Measurements from ENCODE around the gene HBEGF.

Gene HBEGF

DNA sequence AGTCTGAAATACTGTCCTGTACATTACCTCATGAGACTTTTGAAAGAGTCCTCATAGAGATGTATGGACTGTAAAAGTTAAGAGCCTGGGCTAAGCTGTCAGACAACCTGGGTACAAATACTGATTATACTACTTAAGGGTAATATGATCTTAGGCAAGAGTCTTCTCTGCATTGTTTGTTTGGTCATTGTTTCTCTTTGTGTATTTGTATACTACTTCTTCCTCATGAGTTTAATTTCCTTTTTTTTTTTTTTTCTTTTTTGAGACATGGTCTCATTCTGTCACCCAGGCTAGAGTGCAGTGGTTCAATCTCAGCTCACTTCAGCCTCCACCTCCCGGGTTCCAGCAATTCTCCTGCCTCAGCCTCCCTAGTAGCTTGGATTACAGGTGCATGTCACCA is 40.9 kb downstream of the HBEGF start:
- peaks cover 28% of the 10 kb centered on the region for H3K4me1 ChIP-seq (ENCODE audit: control insufficient read depth, insufficient read depth, low read length, unreplicated experiment)
- no peak overlapping the region for H3K4me3 ChIP-seq (ENCODE audit: low read depth, low read length)
- H3K79me2 ChIP-seq (ENCODE audit: control insufficient read depth, insufficient read depth, low read length, unreplicated experiment) = peaks cover 23% of the 10 kb centered on the region
- no peak overlapping the region for H3K27ac ChIP-seq (ENCODE audit: low read depth, low read length)
- 0 out of 2 replicates have a peak, but pooled peaks cover 2% of the 10 kb centered on the region for H3K36me3 ChIP-seq (ENCODE audit: insufficient read depth, low read length)
- H2AFZ ChIP-seq (ENCODE audit: low read length, unreplicated experiment) = no peak overlapping the region
- no peaks in the 10 kb centered on the region for H3K27me3 ChIP-seq (ENCODE audit: insufficient read depth, low read length)

DNA sequence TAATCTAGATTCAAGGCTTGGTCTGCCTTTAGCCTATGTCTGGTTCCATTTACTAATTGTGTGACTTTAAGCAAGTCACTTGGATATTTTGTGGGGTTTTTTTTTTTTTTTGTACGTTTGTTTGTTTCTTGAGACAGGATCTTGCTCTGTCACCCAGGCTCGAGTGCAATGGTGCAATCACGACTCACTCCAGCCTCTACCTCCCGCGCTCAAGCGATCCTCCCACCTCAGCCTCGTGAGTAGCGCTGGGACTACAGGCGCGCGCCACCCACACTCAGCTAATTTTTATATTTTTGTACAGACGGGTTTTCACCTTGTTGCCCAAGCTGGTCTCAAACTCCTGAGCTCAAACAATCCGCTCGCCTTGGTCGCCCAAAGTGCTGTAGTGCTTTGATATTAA is 42.4 kb downstream of the HBEGF start:
- peaks cover 30% of the 10 kb centered on the region for H3K4me1 ChIP-seq (ENCODE audit: control insufficient read depth, insufficient read depth, low read length, unreplicated experiment)
- H3K36me3 ChIP-seq (ENCODE audit: insufficient read depth, low read length) = 0 out of 2 replicates have a peak, but pooled peaks cover 5% of the 10 kb centered on the region
- no peaks in the 10 kb centered on the region for H3K27me3 ChIP-seq (ENCODE audit: insufficient read depth, low read length)
- no peak overlapping the region for H2AFZ ChIP-seq (ENCODE audit: low read length, unreplicated experiment)
- no peak overlapping the region for H3K27ac ChIP-seq (ENCODE audit: low read depth, low read length)
- no peak overlapping the region for H3K4me3 ChIP-seq (ENCODE audit: low read depth, low read length)
- peaks cover 32% of the 10 kb centered on the region for H3K79me2 ChIP-seq (ENCODE audit: control insufficient read depth, insufficient read depth, low read length, unreplicated experiment)

DNA sequence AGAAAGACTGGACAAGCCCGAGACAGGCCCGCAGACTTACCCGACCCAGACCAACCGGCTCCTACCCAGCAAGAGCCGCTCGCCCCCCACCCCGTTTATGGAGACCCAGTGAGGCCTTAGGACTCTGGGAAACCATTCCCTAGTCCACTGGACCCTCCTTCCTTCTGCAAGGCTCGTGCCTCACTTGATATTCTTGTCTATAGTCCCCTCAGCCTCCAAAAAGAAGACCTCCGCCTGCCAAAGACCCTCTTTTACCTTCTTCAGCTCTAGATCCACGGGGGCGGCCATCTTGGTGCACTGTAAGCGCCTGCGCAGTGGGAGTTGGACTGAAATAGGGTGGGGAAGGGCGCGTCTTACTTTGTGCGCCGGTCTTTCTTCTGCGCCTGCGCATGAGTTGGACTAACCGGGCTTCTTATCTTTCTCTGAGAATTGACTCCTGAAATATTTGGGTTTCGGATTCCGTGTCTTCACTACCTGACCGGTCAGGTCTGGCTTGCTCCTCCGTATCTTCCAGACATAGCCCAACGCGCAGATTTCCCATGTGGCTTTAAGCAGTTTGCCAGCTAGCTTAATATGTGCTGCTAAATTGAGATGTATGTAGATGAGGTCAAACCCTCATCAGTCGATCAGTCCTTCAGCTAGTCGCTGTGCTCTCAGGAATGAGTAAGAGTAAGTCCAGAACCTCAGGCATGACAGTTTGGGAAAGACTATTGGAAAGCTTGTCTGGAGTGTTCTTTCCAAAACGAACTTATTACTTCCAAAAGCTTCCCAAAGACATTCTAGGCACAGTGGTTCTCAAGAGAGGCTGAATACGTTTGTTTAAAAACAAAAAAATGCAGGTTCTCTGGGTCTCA is 43.4 kb downstream of the HBEGF start, which contains the start of gene PFDN1:
TSS of gene PFDN1 (minus strand) at position 316 of the 854 bp plus-strand sequence. CDS start at position 288, 28 bp downstream.
- Histone ChIP-seq H2AFZ (ENCODE audit: low read length, unreplicated experiment) (peak within 1 kb of the TSS; percentile 80), H3K4me3 (ENCODE audit: low read depth, low read length) (peak within 1 kb of the TSS; percentile 87), H3K36me3 (ENCODE audit: insufficient read depth, low read length) (0 out of 2 replicates have a peak, but pooled peaks cover 5% of the 10 kb centered on the region), H3K4me1 (ENCODE audit: control insufficient read depth, insufficient read depth, low read length, unreplicated experiment) (peaks cover 39% of the 10 kb centered on the region), H3K79me2 (ENCODE audit: control insufficient read depth, insufficient read depth, low read length, unreplicated experiment) (peaks cover 32% of the 10 kb centered on the region), H3K27ac (ENCODE audit: low read depth, low read length) (peak within 1 kb of the TSS; percentile 77), H3K27me3 (ENCODE audit: insufficient read depth, low read length) (no peaks in the 10 kb centered on the region)

DNA sequence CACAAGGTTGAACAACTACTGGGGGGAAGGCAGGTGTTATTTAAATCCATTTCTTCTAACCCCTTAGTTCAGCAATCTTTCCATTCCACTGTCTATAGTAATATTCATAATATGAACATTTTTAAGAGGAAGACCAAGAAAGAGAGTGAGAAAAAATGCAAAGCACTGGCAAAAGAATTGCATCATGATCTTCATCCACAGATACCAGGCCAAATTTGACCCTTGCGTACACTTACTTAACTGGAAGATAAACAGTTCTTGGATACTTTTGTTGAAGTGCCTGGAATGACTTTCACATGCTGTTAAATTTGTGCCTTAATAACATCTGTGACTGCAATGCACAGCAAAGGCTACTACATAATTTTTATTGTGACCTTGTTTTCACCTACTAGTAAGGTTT is 45.3 kb downstream of the HBEGF start:
- 0 out of 2 replicates have a peak, but pooled peaks cover 5% of the 10 kb centered on the region for H3K36me3 ChIP-seq (ENCODE audit: insufficient read depth, low read length)
- peaks cover 49% of the 10 kb centered on the region for H3K79me2 ChIP-seq (ENCODE audit: control insufficient read depth, insufficient read depth, low read length, unreplicated experiment)
- H3K4me3 ChIP-seq (ENCODE audit: low read depth, low read length) = peak overlapping the region; percentile 9; the same call in 1 of the 2 replicates
- no peak overlapping the region for H3K27ac ChIP-seq (ENCODE audit: low read depth, low read length)
- H3K27me3 ChIP-seq (ENCODE audit: insufficient read depth, low read length) = no peaks in the 10 kb centered on the region
- no peak overlapping the region for H2AFZ ChIP-seq (ENCODE audit: low read length, unreplicated experiment)
- peaks cover 58% of the 10 kb centered on the region for H3K4me1 ChIP-seq (ENCODE audit: control insufficient read depth, insufficient read depth, low read length, unreplicated experiment)

DNA sequence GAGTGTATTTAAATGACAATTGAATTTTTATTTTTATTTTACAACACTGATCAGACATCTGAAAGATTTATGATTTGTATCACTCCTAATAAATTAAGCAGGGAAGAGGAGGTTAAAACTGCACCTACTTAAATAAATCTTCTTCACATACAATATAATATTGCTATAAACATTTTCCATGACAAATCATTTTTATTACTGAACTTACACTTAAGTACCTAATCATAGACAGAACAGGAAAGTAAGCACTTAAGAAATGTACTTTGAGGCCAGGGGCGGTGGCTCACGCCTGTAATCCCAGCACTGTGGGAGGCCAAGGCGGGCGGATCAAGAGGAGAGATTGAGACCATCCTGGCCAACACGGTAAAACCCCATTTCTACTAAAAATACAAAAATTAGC is 47.3 kb downstream of the HBEGF start:
- Histone ChIP-seq H2AFZ (ENCODE audit: low read length, unreplicated experiment) (no peak overlapping the region), H3K4me1 (ENCODE audit: control insufficient read depth, insufficient read depth, low read length, unreplicated experiment) (peaks cover 77% of the 10 kb centered on the region), H3K36me3 (ENCODE audit: insufficient read depth, low read length) (0 out of 2 replicates have a peak, but pooled peaks cover 5% of the 10 kb centered on the region), H3K4me3 (ENCODE audit: low read depth, low read length) (no peak overlapping the region), H3K27me3 (ENCODE audit: insufficient read depth, low read length) (no peaks in the 10 kb centered on the region), H3K27ac (ENCODE audit: low read depth, low read length) (peak overlapping the region; percentile 87), H3K79me2 (ENCODE audit: control insufficient read depth, insufficient read depth, low read length, unreplicated experiment) (peaks cover 64% of the 10 kb centered on the region)

DNA sequence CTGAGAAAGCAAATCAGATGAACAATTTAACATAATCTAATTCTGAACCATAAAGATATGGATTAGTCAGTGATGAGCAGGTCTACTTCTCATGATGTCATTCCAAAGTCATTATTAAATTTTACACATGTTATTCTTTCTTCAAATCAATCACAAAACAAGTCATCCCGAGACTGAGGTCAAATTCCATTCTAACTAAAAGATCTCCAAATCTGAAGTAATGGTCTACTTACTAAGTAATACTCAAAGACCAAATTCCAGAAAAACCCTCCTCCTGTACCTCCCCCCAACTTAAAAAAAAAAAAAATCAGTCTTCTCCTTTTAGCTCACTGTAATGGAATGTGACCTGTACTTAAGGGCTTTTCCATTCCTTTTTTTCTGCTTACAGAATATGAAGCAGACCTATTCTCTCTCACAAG is 48.2 kb downstream of the HBEGF start:
- Histone ChIP-seq H3K36me3 (ENCODE audit: insufficient read depth, low read length) (0 out of 2 replicates have a peak, but pooled peaks cover 5% of the 10 kb centered on the region), H3K4me3 (ENCODE audit: low read depth, low read length) (peak overlapping the region; percentile 25; the same call in 1 of the 2 replicates), H2AFZ (ENCODE audit: low read length, unreplicated experiment) (no peak overlapping the region), H3K27me3 (ENCODE audit: insufficient read depth, low read length) (no peaks in the 10 kb centered on the region), H3K4me1 (ENCODE audit: control insufficient read depth, insufficient read depth, low read length, unreplicated experiment) (peaks cover 82% of the 10 kb centered on the region), H3K27ac (ENCODE audit: low read depth, low read length) (peak overlapping the region; percentile 87), H3K79me2 (ENCODE audit: control insufficient read depth, insufficient read depth, low read length, unreplicated experiment) (peaks cover 73% of the 10 kb centered on the region)

DNA sequence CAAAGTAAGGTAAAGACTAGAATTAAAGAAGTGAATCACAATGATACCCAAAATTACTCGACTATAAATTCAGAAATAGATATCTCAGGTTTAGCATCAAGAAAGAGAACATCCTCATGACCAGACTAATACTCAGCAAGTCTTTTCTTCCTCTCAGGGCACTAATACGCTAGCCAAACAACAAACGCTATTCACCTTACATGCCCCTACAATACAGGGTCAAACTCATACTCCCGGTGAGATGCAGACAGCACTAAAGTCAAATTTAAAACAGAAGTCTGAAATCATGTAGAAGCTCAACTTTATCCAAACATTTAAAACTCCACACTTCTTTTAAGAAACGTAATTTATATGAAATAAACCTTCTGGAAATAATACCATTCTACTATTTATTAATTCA is 49.1 kb downstream of the HBEGF start:
- Histone ChIP-seq H3K4me1 (ENCODE audit: control insufficient read depth, insufficient read depth, low read length, unreplicated experiment) (peaks cover 90% of the 10 kb centered on the region), H3K4me3 (ENCODE audit: low read depth, low read length) (no peak overlapping the region), H3K27ac (ENCODE audit: low read depth, low read length) (peak overlapping the region; percentile 87), H3K79me2 (ENCODE audit: control insufficient read depth, insufficient read depth, low read length, unreplicated experiment) (peaks cover 73% of the 10 kb centered on the region), H2AFZ (ENCODE audit: low read length, unreplicated experiment) (no peak overlapping the region), H3K27me3 (ENCODE audit: insufficient read depth, low read length) (no peaks in the 10 kb centered on the region), H3K36me3 (ENCODE audit: insufficient read depth, low read length) (0 out of 2 replicates have a peak, but pooled peaks cover 5% of the 10 kb centered on the region)

DNA sequence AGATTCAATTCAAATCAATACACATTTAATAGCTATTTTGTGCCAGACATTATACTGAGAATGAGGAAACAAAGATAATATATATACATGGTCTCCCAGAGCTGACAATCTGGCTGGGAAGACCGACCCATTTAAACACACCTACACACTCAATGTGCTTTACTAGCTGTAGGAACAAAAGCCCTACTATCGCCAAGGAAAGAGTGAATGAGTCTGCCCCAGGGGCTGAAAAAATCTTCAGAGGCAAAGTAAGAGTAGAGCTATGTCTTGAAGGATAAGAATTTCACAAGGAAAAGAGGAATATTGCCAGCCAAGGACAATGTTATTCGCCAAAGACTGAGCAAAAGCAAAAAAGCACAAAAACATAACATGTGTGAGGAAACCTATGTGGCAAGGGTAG is 50.1 kb downstream of the HBEGF start:
- 0 out of 2 replicates have a peak, but pooled peaks cover 5% of the 10 kb centered on the region for H3K36me3 ChIP-seq (ENCODE audit: insufficient read depth, low read length)
- H3K27ac ChIP-seq (ENCODE audit: low read depth, low read length) = peak overlapping the region; percentile 87; the same call in 1 of the 2 replicates
- H3K4me1 ChIP-seq (ENCODE audit: control insufficient read depth, insufficient read depth, low read length, unreplicated experiment) = peaks cover 90% of the 10 kb centered on the region
- H3K4me3 ChIP-seq (ENCODE audit: low read depth, low read length) = no peak overlapping the region
- H3K79me2 ChIP-seq (ENCODE audit: control insufficient read depth, insufficient read depth, low read length, unreplicated experiment) = peaks cover 72% of the 10 kb centered on the region
- H3K27me3 ChIP-seq (ENCODE audit: insufficient read depth, low read length) = no peaks in the 10 kb centered on the region
- no peak overlapping the region for H2AFZ ChIP-seq (ENCODE audit: low read length, unreplicated experiment)

DNA sequence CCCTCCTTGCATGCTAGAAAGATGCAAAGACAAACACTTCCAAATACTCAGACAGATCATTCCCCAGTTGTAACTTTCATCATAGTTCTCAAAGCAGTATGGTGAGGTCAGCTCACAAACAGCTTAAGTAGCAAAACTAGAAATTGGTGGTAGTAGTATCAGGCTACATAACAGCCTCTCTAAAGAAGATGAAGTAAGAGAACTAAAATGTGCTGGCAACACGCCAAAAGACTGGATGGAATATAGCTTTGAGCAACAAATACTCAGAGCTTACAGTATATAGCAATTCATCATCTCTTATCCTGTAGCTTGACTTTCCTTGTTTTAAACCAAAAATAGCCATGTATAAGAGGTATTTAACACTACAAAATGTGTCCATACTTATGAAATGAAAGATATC is 51.0 kb downstream of the HBEGF start:
- no peaks in the 10 kb centered on the region for H3K27me3 ChIP-seq (ENCODE audit: insufficient read depth, low read length)
- peak overlapping the region; percentile 87 for H3K27ac ChIP-seq (ENCODE audit: low read depth, low read length)
- peaks cover 83% of the 10 kb centered on the region for H3K4me1 ChIP-seq (ENCODE audit: control insufficient read depth, insufficient read depth, low read length, unreplicated experiment)
- H2AFZ ChIP-seq (ENCODE audit: low read length, unreplicated experiment) = no peak overlapping the region
- no peak overlapping the region for H3K4me3 ChIP-seq (ENCODE audit: low read depth, low read length)
- 0 out of 2 replicates have a peak, but pooled peaks cover 3% of the 10 kb centered on the region for H3K36me3 ChIP-seq (ENCODE audit: insufficient read depth, low read length)
- H3K79me2 ChIP-seq (ENCODE audit: control insufficient read depth, insufficient read depth, low read length, unreplicated experiment) = peaks cover 72% of the 10 kb centered on the region

DNA sequence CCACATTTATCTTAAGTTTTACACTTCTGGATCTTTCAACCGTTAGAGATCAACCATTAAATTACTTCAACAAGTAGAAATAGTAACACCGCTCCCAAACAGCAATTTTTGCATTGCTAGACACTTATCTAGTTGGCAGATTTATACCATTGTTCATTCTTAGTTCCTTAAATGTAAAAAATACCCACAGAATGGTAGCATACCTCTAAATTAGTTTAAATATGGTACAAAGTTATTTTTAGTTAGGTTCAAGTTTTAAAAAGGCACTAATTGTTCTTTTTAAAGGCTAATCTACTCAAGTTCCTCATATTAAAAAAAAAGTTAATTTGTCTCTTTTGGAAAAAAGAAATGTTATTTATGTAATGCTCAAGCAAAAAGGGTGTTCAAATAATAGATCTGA is 51.6 kb downstream of the HBEGF start:
- peaks cover 72% of the 10 kb centered on the region for H3K79me2 ChIP-seq (ENCODE audit: control insufficient read depth, insufficient read depth, low read length, unreplicated experiment)
- peaks cover 76% of the 10 kb centered on the region for H3K4me1 ChIP-seq (ENCODE audit: control insufficient read depth, insufficient read depth, low read length, unreplicated experiment)
- no peak overlapping the region for H3K4me3 ChIP-seq (ENCODE audit: low read depth, low read length)
- H3K27ac ChIP-seq (ENCODE audit: low read depth, low read length) = peak overlapping the region; percentile 87
- H3K36me3 ChIP-seq (ENCODE audit: insufficient read depth, low read length) = no peaks in the 10 kb centered on the region
- no peak overlapping the region for H2AFZ ChIP-seq (ENCODE audit: low read length, unreplicated experiment)
- H3K27me3 ChIP-seq (ENCODE audit: insufficient read depth, low read length) = no peaks in the 10 kb centered on the region

DNA sequence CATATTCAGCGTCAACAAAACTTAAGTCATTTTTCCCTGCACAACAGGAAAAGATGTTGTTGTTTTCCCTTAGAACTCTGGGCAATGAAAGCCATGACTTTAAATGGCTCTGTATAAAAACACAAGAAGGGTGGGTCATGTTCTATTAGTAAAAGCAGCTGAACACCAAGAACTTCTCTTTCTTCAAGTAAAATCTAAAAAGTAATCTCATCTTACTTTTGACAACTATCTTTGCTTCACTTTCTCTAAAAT is 52.6 kb downstream of the HBEGF start:
- H3K27me3 ChIP-seq (ENCODE audit: insufficient read depth, low read length) = no peaks in the 10 kb centered on the region
- H3K27ac ChIP-seq (ENCODE audit: low read depth, low read length) = peak overlapping the region; percentile 82; the same call in 1 of the 2 replicates
- H3K36me3 ChIP-seq (ENCODE audit: insufficient read depth, low read length) = no peaks in the 10 kb centered on the region
- H2AFZ ChIP-seq (ENCODE audit: low read length, unreplicated experiment) = no peak overlapping the region
- H3K4me1 ChIP-seq (ENCODE audit: control insufficient read depth, insufficient read depth, low read length, unreplicated experiment) = peaks cover 70% of the 10 kb centered on the region
- peaks cover 77% of the 10 kb centered on the region for H3K79me2 ChIP-seq (ENCODE audit: control insufficient read depth, insufficient read depth, low read length, unreplicated experiment)
- no peak overlapping the region for H3K4me3 ChIP-seq (ENCODE audit: low read depth, low read length)
